Measurements from ENCODE around the gene ZNF423. TPM values are rescaled to one million over a fixed set of nuclear protein-coding genes. Genes with fewer than 3 reads are reported as not detected.

ZNF423 gene
- total RNA-seq, 1 experiment from 2014 or later: 0.20 TPM

DNA sequence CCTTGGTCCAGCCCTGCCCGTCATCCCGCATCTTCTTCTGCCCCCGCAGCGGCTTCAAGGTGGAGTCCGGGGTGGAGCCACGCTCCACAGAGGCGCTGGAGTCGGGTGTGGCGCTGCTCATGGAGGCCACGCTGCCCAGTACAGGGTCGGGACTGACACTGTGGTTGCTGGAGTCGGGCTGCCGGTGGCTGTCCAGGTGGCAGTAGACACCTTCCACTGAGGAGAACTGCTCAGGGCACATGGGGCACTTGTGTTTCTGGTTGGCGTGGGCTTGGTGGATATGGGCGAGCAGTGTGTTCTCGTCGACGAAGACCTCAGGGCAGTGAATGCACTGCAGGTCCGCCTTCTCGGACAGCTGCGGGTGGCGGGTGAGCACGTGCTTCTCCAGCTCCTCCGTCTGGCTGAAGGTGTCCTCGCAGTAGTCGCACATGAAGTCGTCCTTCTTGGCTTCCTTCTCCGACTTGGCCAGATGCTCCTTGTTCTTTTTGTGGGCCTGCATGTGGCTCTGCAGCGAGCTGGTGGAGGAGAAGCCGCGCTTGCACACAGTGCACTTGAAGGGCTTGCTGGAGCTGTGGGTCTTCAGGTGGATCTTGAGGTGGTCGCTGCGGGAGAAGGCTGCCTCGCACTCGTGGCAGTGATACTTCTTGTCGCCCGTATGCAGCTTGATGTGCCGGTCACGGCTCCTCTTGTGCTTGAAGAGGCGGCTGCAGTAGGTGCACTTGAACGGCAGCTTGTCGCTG lies 217.8 kb downstream of the ZNF423 start:
- H3K27me3 Mint-ChIP-seq (ENCODE audit: insufficient read depth, unreplicated experiment): peaks cover 15% of the 10 kb centered on the region
- ChIA-PET POLR2A (no interaction called here), CTCF (no interaction called here)
- H3K36me3 ChIP-seq (ENCODE audit: control insufficient read depth, insufficient read depth, low read length): no peaks in the 10 kb centered on the region
- no peak overlapping the region for H3K27ac Mint-ChIP-seq (ENCODE audit: unreplicated experiment)
- H3K9me3 ChIP-seq: no peaks in the 10 kb centered on the region
- TF ChIP-seq, protein P1, sequence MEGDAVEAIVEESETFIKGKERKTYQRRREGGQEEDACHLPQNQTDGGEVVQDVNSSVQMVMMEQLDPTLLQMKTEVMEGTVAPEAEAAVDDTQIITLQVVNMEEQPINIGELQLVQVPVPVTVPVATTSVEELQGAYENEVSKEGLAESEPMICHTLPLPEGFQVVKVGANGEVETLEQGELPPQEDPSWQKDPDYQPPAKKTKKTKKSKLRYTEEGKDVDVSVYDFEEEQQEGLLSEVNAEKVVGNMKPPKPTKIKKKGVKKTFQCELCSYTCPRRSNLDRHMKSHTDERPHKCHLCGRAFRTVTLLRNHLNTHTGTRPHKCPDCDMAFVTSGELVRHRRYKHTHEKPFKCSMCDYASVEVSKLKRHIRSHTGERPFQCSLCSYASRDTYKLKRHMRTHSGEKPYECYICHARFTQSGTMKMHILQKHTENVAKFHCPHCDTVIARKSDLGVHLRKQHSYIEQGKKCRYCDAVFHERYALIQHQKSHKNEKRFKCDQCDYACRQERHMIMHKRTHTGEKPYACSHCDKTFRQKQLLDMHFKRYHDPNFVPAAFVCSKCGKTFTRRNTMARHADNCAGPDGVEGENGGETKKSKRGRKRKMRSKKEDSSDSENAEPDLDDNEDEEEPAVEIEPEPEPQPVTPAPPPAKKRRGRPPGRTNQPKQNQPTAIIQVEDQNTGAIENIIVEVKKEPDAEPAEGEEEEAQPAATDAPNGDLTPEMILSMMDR (IDR thresholded peaks at IDR 0.05; ENCODE audit: insufficient read depth in 1 of 2, low read depth in 1 of 2, low read length in 1 of 2, severe bottlenecking in 1 of 2, unreplicated experiment in 1 of 2): no peak
- H3K9me3 Mint-ChIP-seq (ENCODE audit: unreplicated experiment): no peaks in the 10 kb centered on the region
- no peaks in the 10 kb centered on the region for H3K4me1 ChIP-seq
- no peak for DNase-seq
- no TSS peak for BruUV-seq (replicated peaks)
- no peaks in the 10 kb centered on the region for H3K36me3 Mint-ChIP-seq (ENCODE audit: insufficient read depth, unreplicated experiment)
- H3K4me3 Mint-ChIP-seq (ENCODE audit: unreplicated experiment): no peak overlapping the region
- intact Hi-C loops (cut with micrococcal nuclease; ENCODE audit: unreplicated experiment): no loop called here
- H3K4me1 Mint-ChIP-seq (ENCODE audit: low read depth, unreplicated experiment): no peaks in the 10 kb centered on the region
- peaks cover 4% of the 10 kb centered on the region for H3K27me3 ChIP-seq (replicated peaks; ENCODE audit: control insufficient read depth, insufficient read depth, low read length)
- H3K4me3 ChIP-seq (ENCODE audit: low read depth, low read length): no peak overlapping the region

DNA sequence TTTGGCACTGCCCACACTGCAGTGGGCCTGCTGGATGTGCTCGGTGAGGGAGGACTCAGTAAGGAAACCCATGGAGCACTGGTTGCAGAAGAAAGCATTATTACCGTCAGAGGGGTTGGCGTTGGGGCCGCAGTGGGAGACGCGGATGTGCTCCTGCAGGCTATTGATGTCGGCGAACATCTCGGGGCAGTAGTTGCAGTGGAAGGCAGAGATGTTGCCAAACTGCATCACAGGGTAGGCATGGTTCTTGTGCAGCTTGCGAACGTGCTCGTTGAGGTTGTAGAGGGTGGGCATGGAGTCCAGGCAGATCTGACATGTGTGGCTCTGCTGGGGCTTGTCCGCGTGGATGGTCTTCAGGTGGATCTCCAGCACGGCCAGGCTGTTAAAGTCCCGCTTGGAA lies 218.4 kb downstream of the ZNF423 start:
- H3K27me3 Mint-ChIP-seq (ENCODE audit: insufficient read depth, unreplicated experiment): peaks cover 15% of the 10 kb centered on the region
- no TSS peak for BruUV-seq (replicated peaks)
- Histone ChIP-seq H3K9me3 (no peaks in the 10 kb centered on the region), H3K4me1 (no peaks in the 10 kb centered on the region), H3K27me3 (replicated peaks; ENCODE audit: control insufficient read depth, insufficient read depth, low read length) (peaks cover 4% of the 10 kb centered on the region), H3K4me3 (ENCODE audit: low read depth, low read length) (no peak overlapping the region), H3K36me3 (ENCODE audit: control insufficient read depth, insufficient read depth, low read length) (no peaks in the 10 kb centered on the region)
- no peak overlapping the region for H3K27ac Mint-ChIP-seq (ENCODE audit: unreplicated experiment)
- H3K4me1 Mint-ChIP-seq (ENCODE audit: low read depth, unreplicated experiment): no peaks in the 10 kb centered on the region
- CTCF ChIA-PET: no interaction called here
- POLR2A ChIA-PET: no interaction called here
- no peaks in the 10 kb centered on the region for H3K36me3 Mint-ChIP-seq (ENCODE audit: insufficient read depth, unreplicated experiment)
- H3K9me3 Mint-ChIP-seq (ENCODE audit: unreplicated experiment): no peaks in the 10 kb centered on the region
- intact Hi-C loops (cut with micrococcal nuclease; ENCODE audit: unreplicated experiment): no loop called here
- DNase-seq: no peak
- TF ChIP-seq, protein P1 (IDR thresholded peaks at IDR 0.05; ENCODE audit: insufficient read depth in 1 of 2, low read depth in 1 of 2, low read length in 1 of 2, severe bottlenecking in 1 of 2, unreplicated experiment in 1 of 2): no peak
- H3K4me3 Mint-ChIP-seq (ENCODE audit: unreplicated experiment): no peak overlapping the region

DNA sequence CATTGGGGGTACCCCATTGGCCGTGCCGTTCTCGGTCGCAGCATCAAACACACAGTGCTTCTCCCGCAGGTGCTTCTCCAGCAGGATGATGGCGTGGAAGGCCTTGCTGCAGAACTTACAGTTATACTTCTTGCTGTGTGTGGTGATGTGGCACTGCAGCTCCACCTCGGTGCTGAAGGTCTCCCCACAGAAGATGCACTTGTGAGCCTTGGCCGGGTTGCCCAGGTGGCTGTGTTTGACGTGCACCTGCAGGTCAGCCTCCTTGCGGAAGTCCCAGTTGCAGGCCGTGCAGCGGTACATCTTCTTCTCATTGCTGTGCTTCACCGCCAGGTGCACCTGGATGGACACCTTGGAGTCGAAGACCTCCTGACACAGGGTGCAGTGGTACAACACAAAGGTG lies 219.3 kb downstream of the ZNF423 start:
- peaks cover 15% of the 10 kb centered on the region for H3K27me3 Mint-ChIP-seq (ENCODE audit: insufficient read depth, unreplicated experiment)
- no TSS peak for BruUV-seq (replicated peaks)
- no peaks in the 10 kb centered on the region for H3K36me3 Mint-ChIP-seq (ENCODE audit: insufficient read depth, unreplicated experiment)
- intact Hi-C loops (cut with micrococcal nuclease; ENCODE audit: unreplicated experiment): no loop called here
- Histone ChIP-seq H3K9me3 (no peaks in the 10 kb centered on the region), H3K36me3 (ENCODE audit: control insufficient read depth, insufficient read depth, low read length) (no peaks in the 10 kb centered on the region), H3K4me1 (no peaks in the 10 kb centered on the region), H3K27me3 (replicated peaks; ENCODE audit: control insufficient read depth, insufficient read depth, low read length) (peaks cover 4% of the 10 kb centered on the region), H3K4me3 (ENCODE audit: low read depth, low read length) (no peak overlapping the region)
- DNase-seq: peak in 1 of 2 experiments; percentile 32
- no peaks in the 10 kb centered on the region for H3K9me3 Mint-ChIP-seq (ENCODE audit: unreplicated experiment)
- H3K4me3 Mint-ChIP-seq (ENCODE audit: unreplicated experiment): no peak overlapping the region
- TF ChIP-seq, protein P1 (IDR thresholded peaks at IDR 0.05; ENCODE audit: insufficient read depth in 1 of 2, low read depth in 1 of 2, low read length in 1 of 2, severe bottlenecking in 1 of 2, unreplicated experiment in 1 of 2): no peak
- ChIA-PET POLR2A (no interaction called here), CTCF (no interaction called here)
- no peaks in the 10 kb centered on the region for H3K4me1 Mint-ChIP-seq (ENCODE audit: low read depth, unreplicated experiment)
- no peak overlapping the region for H3K27ac Mint-ChIP-seq (ENCODE audit: unreplicated experiment)
